PC-3 (cell line): ENCODE measurements around the gene KLF16. TPM values are rescaled to one million over a fixed set of nuclear protein-coding genes. Genes with fewer than 3 reads are reported as not detected.

Experiments used
- ATAC-seq: fragments of 200-7000 bp; cut with Tn5 transposase; 2 replicates; pipeline ENCODE4 v1.9.1; 2020; ENCODE audit warnings: mild to moderate bottlenecking, moderate library complexity
- BruUV-seq: library from RNA; stranded (reverse); fragments of 400-500 nt; replicated peaks from 2 replicates; lab custom pipeline; 2021; lab: Mats Ljungman, UMichigan
- CTCF ChIA-PET: fragments of 300-600 bp; sonication (Branson Sonifier 250); formaldehyde crosslinking; loops from one replicate; lab custom pipeline; 2022; ENCODE audit warnings: antibody characterized with exemption; lab: Charles Lee
- POLR2A ChIA-PET: fragments of 300-600 bp; sonication (Branson Sonifier 250); formaldehyde crosslinking; loops from one replicate; lab custom pipeline; 2022; ENCODE audit warnings: antibody characterized with exemption; ENCODE audit not compliant: unreplicated experiment; lab: Charles Lee
- DNase-seq: peaks from one replicate; pipeline ENCODE4 v3.0.0-alpha.2; 2015
- H2AFZ ChIP-seq: fragments of 300-600 bp; sonication (generic); 2 replicates; pipeline ENCODE4 v1.6.0; 2016; ENCODE audit warnings: antibody characterized with exemption, low read length
- H3F3A ChIP-seq: fragments of 300-600 bp; sonication (generic); one replicate; pipeline ENCODE4 v1.6.0; 2017; ENCODE audit warnings: antibody characterized with exemption, low read length, control low read depth, mild to moderate bottlenecking; ENCODE audit not compliant: unreplicated experiment
- H3K27ac ChIP-seq: fragments of 300-600 bp; sonication (generic); 2 replicates; pipeline ENCODE4 v1.5.1; 2016; ENCODE audit warnings: mild to moderate bottlenecking, low read length
- H3K27me3 ChIP-seq: fragments of 300-600 bp; sonication (generic); 2 replicates; pipeline ENCODE4 v1.6.1; 2016; ENCODE audit warnings: low read length, mixed read lengths
- H3K36me3 ChIP-seq: fragments of 300-600 bp; sonication (generic); 2 replicates; pipeline ENCODE4 v1.6.1; 2016; ENCODE audit warnings: low read depth, mixed run types, low read length, mixed read lengths
- H3K4me1 ChIP-seq: fragments of 300-600 bp; sonication (generic); 2 replicates; pipeline ENCODE4 v1.5.1; 2016; ENCODE audit warnings: low read length; ENCODE audit not compliant: insufficient read depth
- H3K4me2 ChIP-seq: fragments of 300-600 bp; sonication (generic); 2 replicates; pipeline ENCODE4 v1.6.0; 2016; ENCODE audit warnings: low read length
- H3K4me3 ChIP-seq: fragments of 300-600 bp; sonication (generic); 2 replicates; pipeline ENCODE4 v1.5.1; 2016; ENCODE audit warnings: mild to moderate bottlenecking, low read length, mixed read lengths
- H3K79me2 ChIP-seq: fragments of 300-600 bp; sonication (generic); 2 replicates; pipeline ENCODE4 v1.6.1; 2017; ENCODE audit warnings: low read length, mixed read lengths
- H3K9ac ChIP-seq: fragments of 300-600 bp; sonication (generic); 2 replicates; pipeline ENCODE4 v1.6.0; 2016; ENCODE audit warnings: mild to moderate bottlenecking, low read length
- H3K9me2 ChIP-seq: fragments of 300-600 bp; sonication (generic); replicated peaks from 2 replicates; pipeline ENCODE4 v1.6.1; 2016; ENCODE audit warnings: mixed run types, low read length, mixed read lengths
- H3K9me3 ChIP-seq: fragments of 300-600 bp; sonication (generic); 2 replicates; pipeline ENCODE4 v1.6.1; 2016; ENCODE audit warnings: low read length, mixed read lengths
- H4K20me1 ChIP-seq: fragments of 300-600 bp; sonication (generic); 2 replicates; pipeline ENCODE4 v1.6.1; 2016; ENCODE audit warnings: low read length, mixed read lengths
- CTCF ChIP-seq: fragments of 300-600 bp; sonication (generic); conservative IDR thresholded peaks from 2 replicates; pipeline ENCODE4 v1.5.1; 2017; ENCODE audit warnings: antibody characterized with exemption, low read depth, mild to moderate bottlenecking, low read length
- EZH2 ChIP-seq: fragments of 300-600 bp; sonication (generic); IDR thresholded peaks from one replicate; pipeline ENCODE4 v1.6.1; 2017; ENCODE audit warnings: antibody characterized with exemption, mild to moderate bottlenecking, low read length; ENCODE audit not compliant: unreplicated experiment
- EZH2phosphoT487 ChIP-seq: fragments of 300-600 bp; sonication (generic); IDR thresholded peaks from 2 replicates; pipeline ENCODE4 v1.6.1; 2018; ENCODE audit warnings: mild to moderate bottlenecking, antibody characterized with exemption, low read length, borderline replicate concordance
- intact Hi-C: fragments of 100-400 bp; cut with micrococcal nuclease; formaldehyde crosslinking; loops from 2 replicates; pipeline ENCODE4 v1.9.0; 2023
- total RNA-seq: library from RNA; depleted of rRNA; stranded (reverse); fragments of >200 nt; gene quantifications from 2 replicates; pipeline ENCODE4 v1.2.3, GENCODE V29; 2014

Gene KLF16
- total RNA-seq, 1 experiment from 2014 or later = 15.1 TPM

DNA sequence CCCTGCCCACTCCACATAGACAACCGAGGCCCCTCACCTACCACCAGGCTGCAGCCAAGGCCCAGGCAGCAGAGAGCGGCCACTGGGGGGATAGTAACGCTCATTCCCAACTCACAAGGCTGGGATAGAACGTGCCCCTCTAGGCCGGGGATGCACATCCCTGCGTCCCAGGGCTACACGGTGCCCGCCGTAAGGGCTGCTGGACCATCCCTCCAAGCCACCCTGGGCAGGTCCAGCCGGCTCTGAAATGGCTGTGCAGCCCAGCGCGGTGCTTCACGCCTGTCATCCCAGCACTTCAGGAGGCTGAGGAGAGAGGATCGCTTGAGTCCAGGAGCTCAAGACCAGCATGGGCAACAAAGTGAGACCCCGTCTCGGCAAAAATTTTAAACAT lies 18.3 kb downstream of the KLF16 start:
- Histone ChIP-seq H3K79me2 (peaks cover 79% of the 10 kb centered on the region), H3K36me3 (no peaks in the 10 kb centered on the region), H3K9ac (no peak overlapping the region), H3K9me3 (no peaks in the 10 kb centered on the region), H3K4me2 (no peak overlapping the region), H3K27me3 (no peaks in the 10 kb centered on the region), H3K27ac (no peak overlapping the region), H3K4me3 (no peak overlapping the region), H4K20me1 (peaks cover 12% of the 10 kb centered on the region; the same call in 1 of the 2 replicates), H3K9me2 (no peaks in the 10 kb centered on the region), H3K4me1 (peaks cover 8% of the 10 kb centered on the region), H3F3A (no peaks in the 10 kb centered on the region), H2AFZ (no peak overlapping the region)
- TF ChIP-seq EZH2phosphoT487 (no peak), CTCF (no peak), EZH2 (no peak)
- no peak for ATAC-seq
- no TSS peak for BruUV-seq
- intact Hi-C loops = no loop called here
- no peak for DNase-seq
- ChIA-PET POLR2A (interaction anchor here (0.6 kb wide), 1 partner anchor 286 kb away, joined by 3 read pairs; no protein-coding TSS in a partner anchor), CTCF (interaction anchor here (0.6 kb wide), 1 partner anchor 39 kb away, joined by 3 read pairs; no protein-coding TSS in a partner anchor)

DNA sequence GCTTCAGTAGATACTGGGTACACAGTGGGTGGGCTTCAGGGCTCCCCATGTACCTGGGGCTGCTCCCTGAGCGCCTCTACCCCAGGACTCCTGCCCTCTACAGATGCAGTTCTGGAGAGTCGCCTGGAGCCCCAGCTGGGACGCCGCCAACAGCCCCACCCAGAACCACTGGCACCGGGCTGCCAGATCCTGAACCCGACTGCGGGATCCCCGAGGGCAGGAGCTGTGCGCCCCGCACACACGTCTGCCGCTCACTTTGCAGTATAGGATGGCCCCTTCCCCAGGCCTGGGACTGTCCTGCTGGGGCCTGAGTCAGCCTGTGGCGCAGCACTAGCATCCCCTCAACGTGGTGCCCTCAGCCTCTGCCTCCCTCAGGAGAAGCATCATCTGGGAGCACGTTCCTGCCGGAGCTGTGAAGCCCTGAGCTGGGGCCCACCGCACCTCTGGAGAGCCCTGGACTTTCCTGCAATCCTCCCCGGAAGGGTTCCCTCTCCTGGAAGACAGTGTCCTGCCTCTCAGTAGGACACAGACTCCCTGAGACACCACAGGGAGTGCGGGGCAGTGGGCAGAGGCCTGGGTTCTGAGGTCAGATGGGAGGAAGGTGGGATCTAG lies 18.8 kb downstream of the KLF16 start:
- Histone ChIP-seq H3K36me3 (no peaks in the 10 kb centered on the region), H3F3A (no peaks in the 10 kb centered on the region), H4K20me1 (peaks cover 12% of the 10 kb centered on the region; the same call in 1 of the 2 replicates), H3K9me3 (no peaks in the 10 kb centered on the region), H3K9ac (no peak overlapping the region), H3K4me3 (no peak overlapping the region), H3K4me1 (peaks cover 8% of the 10 kb centered on the region), H3K27me3 (no peaks in the 10 kb centered on the region), H3K4me2 (no peak overlapping the region), H3K79me2 (peaks cover 84% of the 10 kb centered on the region), H2AFZ (no peak overlapping the region), H3K9me2 (no peaks in the 10 kb centered on the region), H3K27ac (no peak overlapping the region)
- CTCF ChIA-PET = interaction anchor here (0.6 kb wide), 1 partner anchor 40 kb away, joined by 3 read pairs; no protein-coding TSS in a partner anchor
- POLR2A ChIA-PET = interaction anchor here (0.6 kb wide), 1 partner anchor 286 kb away, joined by 3 read pairs; no protein-coding TSS in a partner anchor
- no TSS peak for BruUV-seq
- ATAC-seq (no peak), DNase-seq (no peak)
- no peak for TF ChIP-seq CTCF
- no peak for TF ChIP-seq EZH2
- no peak for TF ChIP-seq EZH2phosphoT487
- intact Hi-C loops = no loop called here
